Measurements from ENCODE around the gene INSC. TPM values are rescaled to one million over a fixed set of nuclear protein-coding genes. Genes with fewer than 3 reads are reported as not detected.

The INSC gene
- polyA plus RNA-seq, 4 donors = 0.41 to 1.1 (median 0.57) TPM

DNA sequence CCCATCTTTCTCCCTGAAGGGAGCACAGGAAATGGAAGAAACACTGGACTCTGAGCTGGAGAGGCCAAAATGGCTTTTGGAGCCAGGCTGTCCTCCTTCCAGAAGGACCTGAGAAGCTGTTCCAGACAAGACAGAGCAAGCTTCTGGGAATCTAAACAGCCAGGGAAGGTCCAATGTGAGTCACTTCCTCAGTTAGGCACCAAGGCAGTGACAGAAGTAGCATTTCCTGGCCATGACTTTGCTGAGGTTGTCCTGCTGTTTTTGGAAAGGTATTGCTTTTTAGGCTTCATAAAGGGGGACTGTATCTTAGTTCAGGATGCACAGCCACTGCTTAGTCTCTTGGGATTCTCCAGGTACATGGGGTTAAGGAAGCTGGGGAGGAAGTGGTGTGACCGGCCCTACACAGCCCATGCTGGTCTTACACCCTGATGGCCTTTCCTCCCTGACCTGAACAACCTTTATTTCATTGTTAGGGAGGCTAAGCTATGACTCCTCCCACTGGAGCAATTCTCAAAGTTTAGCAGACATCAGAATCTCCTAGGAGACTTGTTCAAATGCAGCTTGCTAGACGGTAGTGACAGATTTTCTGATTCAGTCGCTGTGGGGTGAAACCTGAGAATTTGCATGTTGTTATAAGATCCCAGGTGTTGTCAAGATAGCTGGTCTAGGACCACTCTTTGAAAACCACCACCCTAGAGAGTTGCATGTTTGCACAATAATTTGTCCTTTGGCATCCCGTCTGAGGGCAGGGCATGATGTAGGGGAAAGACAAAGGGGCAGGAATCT is 6.8 kb upstream of the INSC start:
- DNase-seq (ENCODE audit: low read depth in 4 of 4, low spot score in 3 of 4) = no peak

DNA sequence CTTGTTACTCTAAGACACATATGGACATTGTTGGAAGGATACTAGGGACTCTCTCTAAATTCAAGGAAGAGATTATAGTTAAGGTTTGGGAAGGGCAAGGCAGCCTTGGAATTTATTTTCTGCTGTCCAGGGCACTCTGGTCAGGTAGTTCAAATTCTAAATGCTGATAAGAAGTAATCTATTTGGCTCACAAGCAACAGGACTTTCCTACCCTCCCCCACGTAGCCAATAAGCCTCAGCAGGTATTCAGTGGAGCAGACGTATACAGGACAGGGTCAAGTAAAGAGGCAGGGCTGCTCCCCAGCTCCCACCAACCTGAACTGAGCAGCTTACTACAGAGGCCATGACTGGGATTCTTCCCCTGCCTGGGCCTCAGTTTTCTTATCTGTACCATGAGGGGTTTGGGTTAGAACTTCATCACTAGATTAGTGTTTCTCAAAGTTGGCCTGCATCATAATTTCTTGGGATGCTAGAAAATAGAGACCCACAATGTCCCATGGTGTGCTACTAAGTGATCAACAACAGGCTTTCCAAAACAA is 6.1 kb upstream of the INSC start:
- DNase-seq (ENCODE audit: low read depth in 4 of 4, low spot score in 3 of 4) = no peak

DNA sequence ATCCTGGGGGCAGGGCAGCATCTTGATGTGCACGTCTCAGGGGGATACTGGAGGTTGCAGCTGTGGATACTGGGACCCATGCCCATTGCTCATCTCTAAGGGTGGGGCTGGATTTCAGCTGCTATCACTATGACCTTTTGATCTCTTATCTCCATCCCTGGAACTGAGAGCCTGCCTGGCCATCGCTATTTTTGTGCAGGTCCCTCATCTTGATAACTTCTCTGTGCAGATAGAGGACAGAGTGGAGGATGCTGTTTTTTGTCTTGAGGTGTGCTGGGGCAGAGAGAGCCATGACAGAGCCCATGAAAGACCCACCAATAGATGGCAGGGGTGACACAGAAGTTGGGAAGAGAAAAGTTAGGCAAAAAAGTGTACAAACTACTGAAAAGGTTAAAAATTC is 5.1 kb upstream of the INSC start:
- no peak for DNase-seq (ENCODE audit: low read depth in 4 of 4, low spot score in 3 of 4)

- no peak for DNase-seq (ENCODE audit: low read depth in 4 of 4, low spot score in 3 of 4)
These were observed 3.5 kb upstream of the INSC start for GRCh38 chr11:15111215-15111614.

DNA sequence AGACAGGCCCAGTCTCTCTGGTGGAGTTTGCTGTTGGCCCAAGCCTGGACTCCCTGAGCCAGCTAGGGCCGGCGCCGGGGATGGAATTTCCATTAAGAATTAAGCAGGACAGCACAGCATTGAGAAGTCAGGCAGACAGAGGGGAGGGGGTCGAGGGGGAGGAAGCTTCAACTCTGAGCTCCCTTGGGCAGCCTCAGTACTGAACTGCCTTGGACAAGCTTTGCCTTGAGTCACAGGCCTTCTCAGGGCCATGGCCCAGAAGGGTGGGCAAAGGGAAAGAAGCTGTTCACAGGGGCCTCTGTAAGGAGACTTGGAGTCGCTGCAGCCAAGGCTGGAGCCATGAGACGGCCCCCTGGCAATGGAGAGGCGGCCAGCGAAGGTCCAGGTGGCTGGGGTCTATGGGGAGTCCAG is 2.6 kb upstream of the INSC start:
- DNase-seq (ENCODE audit: low read depth in 4 of 4, low spot score in 3 of 4) = no peak

DNA sequence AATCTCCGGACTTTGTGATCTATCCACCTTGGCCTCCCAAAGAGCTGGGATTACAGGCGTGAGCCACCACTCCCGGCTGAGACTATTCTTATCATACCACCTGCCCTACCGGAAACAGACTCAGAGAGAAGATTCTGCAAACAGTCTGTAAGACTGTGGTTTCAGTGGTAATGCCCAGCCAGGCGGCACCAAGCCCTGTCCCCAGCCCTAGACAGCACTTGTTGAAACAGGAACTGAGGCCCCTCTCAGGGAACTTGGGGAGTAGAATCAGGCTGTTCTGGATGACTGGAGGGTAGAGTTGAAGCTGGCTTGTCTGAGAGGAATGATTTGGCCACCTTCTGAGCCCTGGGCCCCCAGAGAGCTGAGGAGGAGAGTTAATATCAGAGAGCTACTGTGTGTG is 1.3 kb upstream of the INSC start:
- no peak for DNase-seq (ENCODE audit: low read depth in 4 of 4, low spot score in 3 of 4)

- no peak for DNase-seq (ENCODE audit: low read depth in 4 of 4, low spot score in 3 of 4)
These were observed 963 bp downstream of the INSC start for GRCh38 chr11:15115686-15116085.

- DNase-seq (ENCODE audit: low read depth in 4 of 4, low spot score in 3 of 4) = no peak
These were observed 3.0 kb downstream of the INSC start for GRCh38 chr11:15117751-15118150.

GRCh38 chr11:15118431-15118830 is 3.7 kb downstream of the INSC start:
- no peak for DNase-seq (ENCODE audit: low read depth in 4 of 4, low spot score in 3 of 4)

- no peak for DNase-seq (ENCODE audit: low read depth in 4 of 4, low spot score in 3 of 4)
These were observed 4.6 kb downstream of the INSC start for GRCh38 chr11:15119352-15119751.

GRCh38 chr11:15119826-15120225 is 5.1 kb downstream of the INSC start:
- no peak for DNase-seq (ENCODE audit: low read depth in 4 of 4, low spot score in 3 of 4)

DNA sequence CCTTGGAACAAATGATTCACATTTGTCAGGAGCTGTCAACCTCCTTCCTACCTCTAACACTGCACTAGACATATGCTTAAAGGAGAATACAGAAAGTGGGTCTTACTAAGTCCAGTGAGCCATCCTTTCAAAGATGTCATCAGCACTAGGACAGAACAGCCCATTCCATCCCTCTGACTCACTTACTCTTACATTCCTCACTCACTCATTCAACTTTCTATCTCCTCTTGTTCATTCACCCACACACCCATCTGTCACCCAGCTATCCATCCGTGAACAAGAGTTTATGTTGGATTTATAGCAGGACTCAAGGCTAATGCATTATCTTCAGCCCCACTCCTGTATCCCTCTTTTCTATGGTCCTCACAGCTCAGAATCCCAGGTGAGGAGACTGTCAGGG is 9.1 kb downstream of the INSC start:
- no peak for DNase-seq (ENCODE audit: low read depth in 4 of 4, low spot score in 3 of 4)

GRCh38 chr11:15124528-15124927 is 9.8 kb downstream of the INSC start:
- no peak for DNase-seq (ENCODE audit: low read depth in 4 of 4, low spot score in 3 of 4)

DNA sequence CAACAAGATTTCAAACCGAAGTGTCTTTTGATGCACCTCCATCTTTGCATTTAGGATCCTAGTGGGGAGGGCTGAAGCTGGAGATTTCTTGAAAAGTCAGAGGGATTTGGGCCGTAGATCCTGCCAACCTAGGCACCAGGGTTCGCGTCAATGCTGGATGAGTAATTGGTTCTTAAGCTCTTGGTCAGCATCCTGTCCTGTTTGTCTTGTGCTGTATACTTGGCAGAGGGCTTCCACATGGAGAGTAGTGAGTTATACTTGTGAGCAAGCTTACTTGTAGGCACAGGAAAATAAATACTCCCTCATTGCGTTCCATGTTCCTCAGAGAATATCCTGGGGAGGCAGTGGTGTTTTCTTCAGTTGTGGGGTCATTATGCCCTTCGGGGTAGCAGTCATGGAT is 12.6 kb downstream of the INSC start:
- DNase-seq (ENCODE audit: low read depth in 4 of 4, low spot score in 3 of 4) = no peak

GRCh38 chr11:15128621-15129020 is 13.9 kb downstream of the INSC start:
- DNase-seq (ENCODE audit: low read depth in 4 of 4, low spot score in 3 of 4) = no peak

- no peak for DNase-seq (ENCODE audit: low read depth in 4 of 4, low spot score in 3 of 4)
These were observed 21.4 kb downstream of the INSC start for GRCh38 chr11:15136166-15136565.

- DNase-seq (ENCODE audit: low read depth in 4 of 4, low spot score in 3 of 4) = no peak
These were observed 24.5 kb downstream of the INSC start for GRCh38 chr11:15139096-15139770.

DNA sequence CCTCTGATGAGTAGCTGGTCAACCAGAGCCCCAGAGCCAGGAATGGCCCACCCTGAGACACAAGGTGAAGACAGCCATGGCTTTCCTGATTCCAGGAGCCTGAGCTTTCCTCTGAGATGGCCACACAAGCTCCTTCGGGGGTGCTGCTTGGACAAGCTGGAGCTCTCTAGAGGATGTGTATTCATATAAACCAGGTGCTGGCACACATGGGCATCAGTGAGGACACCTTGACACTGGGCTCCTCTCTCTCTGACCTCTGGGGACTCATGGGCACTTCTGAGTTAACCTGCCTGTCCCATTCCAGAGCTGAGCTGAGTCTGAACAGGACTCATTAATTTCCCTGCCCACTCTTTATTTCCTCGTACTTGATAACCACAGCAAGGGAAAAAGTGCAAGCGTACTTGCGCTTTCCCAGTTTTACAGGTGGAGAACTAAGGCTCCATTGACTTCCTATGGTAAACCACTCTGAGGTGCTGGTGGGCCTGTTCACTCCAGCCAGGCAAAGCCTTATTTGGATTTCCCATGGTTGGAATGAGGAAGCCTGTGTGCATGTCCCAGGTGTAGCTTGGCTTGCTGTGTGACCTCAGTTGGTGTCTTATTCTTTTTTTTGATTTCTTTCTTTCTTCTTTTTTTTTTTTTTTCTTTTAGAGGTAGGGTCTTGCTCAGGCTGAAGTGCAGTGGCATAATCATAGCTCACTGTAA is 25.4 kb downstream of the INSC start:
- no peak for DNase-seq (ENCODE audit: low read depth in 4 of 4, low spot score in 3 of 4)

DNA sequence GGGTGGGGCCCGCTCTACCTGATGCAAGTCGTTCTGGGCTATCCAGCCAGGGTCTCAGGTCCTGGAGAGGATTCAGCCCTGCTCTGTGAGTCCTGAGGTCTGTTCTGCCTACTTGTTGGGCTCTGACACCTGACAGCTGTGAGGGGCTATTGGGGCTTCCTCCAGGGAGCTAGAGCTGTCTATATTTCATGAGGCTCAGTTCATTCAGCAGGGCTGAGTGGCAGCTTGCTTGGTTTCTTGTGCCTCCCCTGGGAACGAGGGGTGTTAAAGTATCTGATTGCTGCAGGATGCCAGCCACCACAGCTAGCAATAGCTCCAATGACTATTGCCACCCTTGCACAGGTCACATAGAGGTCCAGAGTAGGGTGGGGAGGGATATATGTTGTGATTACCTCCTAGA is 26.7 kb downstream of the INSC start:
- no peak for DNase-seq (ENCODE audit: low read depth in 4 of 4, low spot score in 3 of 4)

GRCh38 chr11:15142838-15143237 is 28.1 kb downstream of the INSC start:
- DNase-seq (ENCODE audit: low read depth in 4 of 4, low spot score in 3 of 4) = no peak

- no peak for DNase-seq (ENCODE audit: low read depth in 4 of 4, low spot score in 3 of 4)
These were observed 29.1 kb downstream of the INSC start for GRCh38 chr11:15143855-15144254.

Data from right renal pelvis (tissue), 4 donors.